Neural crest cell (in vitro differentiated cells): Measurements from ENCODE around the gene KCNT2. TPM values are rescaled to one million over a fixed set of nuclear protein-coding genes. Genes with fewer than 3 reads are reported as not detected.

Experiments used
- DNase-seq: peaks from one replicate; pipeline ENCODE4 v3.0.0; 2021; ENCODE audit warnings: low read depth, mixed read lengths, low spot score
- H3K27ac Mint-ChIP-seq: one replicate; pipeline ENCODE4 v1.8.0; 2021; ENCODE audit warnings: mild to moderate bottlenecking, mixed read lengths; ENCODE audit not compliant: unreplicated experiment
- H3K27me3 Mint-ChIP-seq: 2 replicates; pipeline ENCODE4 v1.8.0; 2021; ENCODE audit warnings: low read depth, mild to moderate bottlenecking, mixed read lengths
- H3K36me3 Mint-ChIP-seq: 2 replicates; pipeline ENCODE4 v1.8.0; 2021; ENCODE audit warnings: low read depth, mild to moderate bottlenecking, mixed read lengths
- H3K4me1 Mint-ChIP-seq: 2 replicates; pipeline ENCODE4 v1.8.0; 2021; ENCODE audit warnings: mixed read lengths
- H3K4me3 Mint-ChIP-seq: one replicate; pipeline ENCODE4 v1.8.0; 2021; ENCODE audit warnings: mild to moderate bottlenecking, mixed read lengths
- H3K9me3 Mint-ChIP-seq: 2 replicates; pipeline ENCODE4 v1.8.0; 2021; ENCODE audit warnings: mixed read lengths
- total RNA-seq: library from RNA; stranded (reverse); gene quantifications from 2 replicates; pipeline ENCODE4 v1.2.1, GENCODE V29; 2021
- TF ChIP-seq, protein P1 (sequence below): fragments of 200-600 bp; sonication (generic); conservative IDR thresholded peaks from 2 replicates; pipeline ENCODE4 v1.5.0; 2021; ENCODE audit warnings: antibody characterized with exemption, mild to moderate bottlenecking

Gene KCNT2
- total RNA-seq, 1 donor from 2014 or later: 12.6 TPM

DNA sequence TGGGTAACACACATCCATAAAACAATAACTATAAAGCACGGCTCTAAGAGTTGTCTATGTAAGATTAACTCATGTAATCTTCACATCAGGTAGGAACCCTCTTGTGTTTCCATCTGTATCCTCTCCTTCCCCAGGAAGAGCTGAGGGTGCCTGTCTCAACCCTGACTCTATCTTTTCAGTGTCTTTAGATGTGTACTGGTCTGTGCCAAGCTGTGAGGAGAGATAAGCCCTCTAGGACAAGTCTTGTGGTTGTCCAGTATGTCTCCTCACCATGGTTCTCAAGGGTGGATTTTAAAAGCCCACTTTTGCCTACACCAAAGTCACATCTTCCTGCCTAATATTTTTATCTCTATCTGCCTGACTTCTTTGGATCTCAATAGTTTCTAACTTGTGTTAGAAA lies 300.1 kb downstream of the KCNT2 start:
- no peaks in the 10 kb centered on the region for H3K9me3 Mint-ChIP-seq
- DNase-seq: no peak
- TF ChIP-seq, protein P1, sequence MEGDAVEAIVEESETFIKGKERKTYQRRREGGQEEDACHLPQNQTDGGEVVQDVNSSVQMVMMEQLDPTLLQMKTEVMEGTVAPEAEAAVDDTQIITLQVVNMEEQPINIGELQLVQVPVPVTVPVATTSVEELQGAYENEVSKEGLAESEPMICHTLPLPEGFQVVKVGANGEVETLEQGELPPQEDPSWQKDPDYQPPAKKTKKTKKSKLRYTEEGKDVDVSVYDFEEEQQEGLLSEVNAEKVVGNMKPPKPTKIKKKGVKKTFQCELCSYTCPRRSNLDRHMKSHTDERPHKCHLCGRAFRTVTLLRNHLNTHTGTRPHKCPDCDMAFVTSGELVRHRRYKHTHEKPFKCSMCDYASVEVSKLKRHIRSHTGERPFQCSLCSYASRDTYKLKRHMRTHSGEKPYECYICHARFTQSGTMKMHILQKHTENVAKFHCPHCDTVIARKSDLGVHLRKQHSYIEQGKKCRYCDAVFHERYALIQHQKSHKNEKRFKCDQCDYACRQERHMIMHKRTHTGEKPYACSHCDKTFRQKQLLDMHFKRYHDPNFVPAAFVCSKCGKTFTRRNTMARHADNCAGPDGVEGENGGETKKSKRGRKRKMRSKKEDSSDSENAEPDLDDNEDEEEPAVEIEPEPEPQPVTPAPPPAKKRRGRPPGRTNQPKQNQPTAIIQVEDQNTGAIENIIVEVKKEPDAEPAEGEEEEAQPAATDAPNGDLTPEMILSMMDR: no peak

DNA sequence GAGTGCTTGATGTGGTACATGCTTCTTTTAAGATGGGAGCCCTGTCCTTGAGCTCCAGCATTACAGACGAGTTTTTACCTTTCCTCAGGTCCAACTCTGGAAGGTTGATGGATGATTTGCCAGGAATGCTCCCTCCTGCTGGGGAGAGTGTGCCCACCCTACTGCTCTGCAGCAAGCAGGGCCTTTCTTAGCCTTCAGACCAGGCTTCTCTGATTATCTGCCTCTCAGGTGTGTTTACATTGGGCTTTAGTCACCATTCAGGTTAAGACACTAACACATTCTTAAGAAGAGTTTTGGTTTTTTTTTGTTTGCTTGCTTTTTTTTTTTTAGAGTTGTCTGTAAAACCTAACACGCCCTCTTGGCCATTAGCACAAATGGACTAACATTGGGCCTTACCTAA lies 301.8 kb downstream of the KCNT2 start:
- Mint-ChIP-seq H3K36me3 (peaks cover 7% of the 10 kb centered on the region), H3K4me1 (peaks cover 8% of the 10 kb centered on the region), H3K9me3 (no peaks in the 10 kb centered on the region), H3K4me3 (no peak overlapping the region), H3K27me3 (no peaks in the 10 kb centered on the region), H3K27ac (no peak overlapping the region)
- DNase-seq: no peak
- TF ChIP-seq, protein P1: no peak

More for the DNA sequence above, 300.1 kb downstream of the KCNT2 start:
- Mint-ChIP-seq H3K27me3 (no peaks in the 10 kb centered on the region), H3K27ac (no peak overlapping the region), H3K4me1 (peaks cover 3% of the 10 kb centered on the region), H3K4me3 (no peak overlapping the region), H3K36me3 (peaks cover 2% of the 10 kb centered on the region)

DNA sequence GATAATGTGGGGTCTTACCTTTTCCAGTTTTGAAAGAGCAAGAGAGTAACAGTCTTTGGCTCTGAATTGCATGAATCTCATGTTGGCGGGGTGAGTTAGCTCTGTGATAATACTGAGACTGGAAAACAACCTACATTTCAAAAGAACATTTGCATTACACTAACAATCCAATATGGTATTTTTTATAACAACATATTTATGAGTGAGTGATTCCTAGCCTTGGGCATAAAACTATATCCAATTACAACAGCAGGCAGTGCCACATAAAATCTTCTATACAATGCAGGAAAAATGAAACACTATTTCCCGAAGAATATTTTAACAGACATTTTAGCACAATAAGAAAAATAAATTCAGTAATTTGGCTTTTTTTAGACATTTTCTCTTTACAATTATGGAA lies 303.0 kb downstream of the KCNT2 start:
- TF ChIP-seq, protein P1: no peak
- no peak overlapping the region for H3K27ac Mint-ChIP-seq
- H3K4me3 Mint-ChIP-seq: no peak overlapping the region
- H3K36me3 Mint-ChIP-seq: peaks cover 10% of the 10 kb centered on the region
- no peak for DNase-seq
- H3K27me3 Mint-ChIP-seq: no peaks in the 10 kb centered on the region
- no peaks in the 10 kb centered on the region for H3K9me3 Mint-ChIP-seq
- H3K4me1 Mint-ChIP-seq: peaks cover 8% of the 10 kb centered on the region

DNA sequence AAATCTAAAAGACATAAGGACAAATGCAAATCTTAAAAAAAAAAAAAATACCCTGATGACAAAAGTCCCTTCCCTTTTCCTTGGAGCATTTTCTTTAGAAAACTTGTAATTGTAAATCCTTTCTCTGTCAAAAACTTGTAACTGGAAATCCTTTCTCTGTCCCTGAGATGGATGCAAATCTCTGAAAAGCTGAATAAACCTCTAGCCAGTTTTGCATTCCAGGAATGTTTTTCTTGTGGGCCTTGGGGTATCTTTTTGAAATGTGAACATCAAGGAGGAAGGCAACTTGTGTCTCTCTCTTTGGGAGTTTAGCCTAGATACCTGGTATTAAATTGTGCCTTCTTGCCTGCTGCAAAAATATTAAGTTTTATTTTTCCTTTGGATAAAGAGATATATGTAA lies 305.3 kb downstream of the KCNT2 start:
- TF ChIP-seq, protein P1: no peak
- Mint-ChIP-seq H3K36me3 (peaks cover 15% of the 10 kb centered on the region), H3K27me3 (no peaks in the 10 kb centered on the region), H3K9me3 (no peaks in the 10 kb centered on the region), H3K4me3 (no peak overlapping the region), H3K27ac (no peak overlapping the region), H3K4me1 (peaks cover 8% of the 10 kb centered on the region)
- DNase-seq: no peak

DNA sequence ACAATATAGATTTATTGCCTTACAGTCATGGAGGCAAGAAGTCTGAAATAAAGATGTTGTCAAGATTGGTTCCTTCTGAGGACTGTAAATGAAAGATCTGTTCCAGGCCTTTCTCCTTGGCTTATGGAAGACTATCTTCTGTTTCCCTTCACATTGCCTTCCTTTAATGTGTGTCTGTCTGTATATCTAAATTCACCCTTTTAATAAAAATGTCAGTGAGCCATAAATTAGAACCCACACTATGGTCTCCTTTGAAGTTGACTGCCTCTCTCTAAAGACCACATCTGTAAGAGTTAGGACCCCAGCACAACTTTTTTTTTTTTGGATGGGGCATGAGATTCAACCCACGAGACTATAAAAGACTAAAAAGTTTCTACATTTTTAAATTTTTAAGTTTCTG lies 305.8 kb downstream of the KCNT2 start:
- Mint-ChIP-seq H3K9me3 (no peaks in the 10 kb centered on the region), H3K27me3 (no peaks in the 10 kb centered on the region), H3K27ac (peak overlapping the region; percentile 45), H3K4me3 (no peak overlapping the region), H3K36me3 (peaks cover 15% of the 10 kb centered on the region), H3K4me1 (peaks cover 8% of the 10 kb centered on the region)
- DNase-seq: no peak
- TF ChIP-seq, protein P1: no peak

DNA sequence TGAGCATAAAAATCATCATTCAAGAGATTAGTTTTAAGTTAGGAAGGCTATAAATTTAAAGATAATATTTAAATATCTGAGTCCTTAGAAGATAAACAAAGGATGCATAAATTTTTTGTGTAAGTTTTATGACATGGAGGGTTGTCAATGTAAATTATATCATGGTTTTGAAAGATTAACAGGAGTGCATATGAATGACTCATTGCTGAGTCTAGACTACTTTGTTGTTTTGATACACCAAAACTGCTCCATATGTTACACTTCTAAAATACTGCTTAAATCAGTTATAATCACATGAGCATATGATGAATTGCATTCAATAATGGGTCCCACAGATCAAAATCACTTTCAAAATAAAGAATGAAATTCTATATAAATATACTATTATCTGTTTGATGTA lies 312.5 kb downstream of the KCNT2 start:
- no peaks in the 10 kb centered on the region for H3K4me1 Mint-ChIP-seq
- TF ChIP-seq, protein P1: no peak
- peaks cover 7% of the 10 kb centered on the region for H3K9me3 Mint-ChIP-seq

More for the DNA sequence above, 312.5 kb downstream of the KCNT2 start:
- no peak for DNase-seq
- Mint-ChIP-seq H3K4me3 (no peak overlapping the region), H3K27me3 (no peaks in the 10 kb centered on the region), H3K27ac (no peak overlapping the region), H3K36me3 (peaks cover 9% of the 10 kb centered on the region)
